ENCODE measurements around the gene ASB11.

GRCh38 chrX:15292861-15293260 is 22.6 kb downstream of the ASB11 start:
- TF ChIP-seq POLR2A (IDR thresholded peaks at IDR 0.05; ENCODE audit: low read length) (no peak), GATA1 (IDR thresholded peaks at IDR 0.05; ENCODE audit: low read depth, low read length) (no peak)

Measured in erythroblast (primary cell).